Activated CD4-positive, alpha-beta T cell treated with anti-CD3 and anti-CD28 coated beads for 36 hours (primary cell): ENCODE measurements around the gene C6orf136. TPM values are rescaled to one million over a fixed set of nuclear protein-coding genes. Genes with fewer than 3 reads are reported as not detected.

Source experiments
- ATAC-seq: fragments of 200-7000 bp; cut with Tn5 transposase; one replicate; pipeline ENCODE4 v1.10.0; 2021; ENCODE audit warnings: mild to moderate bottlenecking, moderate library complexity
- CTCF ChIA-PET: fragments of 350-600 bp; sonication (Branson Sonifier 250); formaldehyde crosslinking; loops from one replicate; lab custom pipeline; 2021; ENCODE audit warnings: antibody characterized with exemption; lab: Charles Lee
- POLR2A ChIA-PET: fragments of 350-600 bp; sonication (Branson Sonifier 250); formaldehyde crosslinking; loops from one replicate; lab custom pipeline; 2021; ENCODE audit warnings: antibody characterized with exemption, inconsistent platforms; lab: Charles Lee
- DNase-seq: peaks from one replicate; pipeline ENCODE4 v3.0.0-alpha.2; 2020
- H3K27ac Mint-ChIP-seq: one replicate; pipeline ENCODE4 v1.8.0; 2021; ENCODE audit warnings: mixed read lengths
- H3K27me3 Mint-ChIP-seq: one replicate; pipeline ENCODE4 v1.8.0; 2021; ENCODE audit warnings: mixed read lengths
- H3K36me3 Mint-ChIP-seq: one replicate; pipeline ENCODE4 v1.8.0; 2021; ENCODE audit warnings: low read depth, mixed read lengths
- H3K4me1 Mint-ChIP-seq: one replicate; pipeline ENCODE4 v1.8.0; 2021; ENCODE audit warnings: mixed read lengths
- H3K4me3 Mint-ChIP-seq: one replicate; pipeline ENCODE4 v1.8.0; 2021; ENCODE audit warnings: mild to moderate bottlenecking, moderate library complexity, mixed read lengths
- H3K9me3 Mint-ChIP-seq: one replicate; pipeline ENCODE4 v1.8.0; 2021; ENCODE audit warnings: low read depth, mixed read lengths
- intact Hi-C, 2 experiments: fragments of 100-400 bp; cut with DNase I in 1 of 2; cut with micrococcal nuclease in 1 of 2; formaldehyde crosslinking; loops; one replicate each; pipeline versions ENCODE4 v1.14.2 to v1.15.1; 2022 to 2024; cut with DNase I, micrococcal nuclease
- total RNA-seq, 2 experiments: library from RNA; stranded (reverse); gene quantifications; one replicate each; pipeline ENCODE4 v1.2.3, GENCODE V29; 2021

The C6orf136 gene
- total RNA-seq, 2 experiments from 2014 or later = 26.5 to 30.8 TPM

DNA sequence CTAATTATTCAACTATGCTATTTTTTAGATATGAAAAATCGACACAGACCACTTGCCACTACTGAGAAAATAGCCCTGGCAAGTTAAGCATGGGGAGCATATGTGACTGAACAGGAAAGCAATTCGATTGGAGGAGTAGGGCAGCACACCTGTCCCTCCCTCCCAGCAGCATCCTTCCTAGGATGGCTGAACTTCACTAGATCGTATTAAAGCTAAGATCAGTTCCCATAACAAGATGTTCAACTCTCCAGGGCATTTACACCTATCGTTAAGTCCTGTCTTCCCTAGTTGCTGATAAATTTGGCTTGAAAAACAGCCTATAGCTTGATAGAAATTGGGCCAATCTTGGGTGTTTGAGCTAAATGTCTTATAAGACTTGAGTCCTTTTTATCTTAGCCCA, 36.9 kb upstream of the C6orf136 start:
- peaks cover 84% of the 10 kb centered on the region for H3K36me3 Mint-ChIP-seq
- no peak for DNase-seq

DNA sequence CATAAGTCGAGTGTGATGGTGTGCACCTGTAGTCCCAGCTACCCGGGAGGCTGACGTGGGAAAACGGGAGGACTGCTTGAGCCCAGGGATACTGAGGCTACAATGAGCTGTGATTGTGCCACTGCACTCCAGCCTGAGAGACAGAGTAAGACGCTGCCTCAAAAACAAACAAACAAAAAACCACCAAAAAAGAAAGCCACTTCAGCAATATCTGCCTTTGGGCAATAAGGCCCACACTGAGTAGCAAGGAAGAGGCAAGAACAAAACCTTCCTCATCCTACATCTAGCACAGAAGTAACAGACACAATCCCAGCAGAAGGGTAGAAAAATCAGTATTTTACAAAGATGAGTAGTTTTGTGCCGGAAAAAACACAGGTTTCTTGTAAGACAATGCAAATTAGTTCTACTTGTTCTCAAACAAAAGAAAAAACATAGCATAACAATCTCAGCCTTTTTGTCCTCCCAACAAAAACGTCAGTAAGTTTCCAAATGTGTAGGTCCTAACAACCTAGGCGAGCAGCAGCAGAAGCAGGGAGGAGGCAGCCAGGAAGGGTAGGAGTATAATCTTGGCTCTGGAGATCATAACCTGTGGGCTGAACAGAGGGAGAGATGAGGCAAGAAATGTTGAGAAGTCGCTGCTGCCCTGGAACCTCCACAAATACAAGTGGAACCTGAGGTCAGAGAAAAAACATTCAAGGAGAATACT, 35.6 kb upstream of the C6orf136 start:
- POLR2A ChIA-PET = interaction anchor here (1.4 kb wide), 1 partner anchor 21 kb away, joined by 3 read pairs; no protein-coding TSS in a partner anchor
- intact Hi-C loops = loop anchor here (10.0 kb wide), 2 partner anchors 933 to 1053 kb away; partner anchors contain the start of genes ATP6V1G2 (in 1 of the 2), C6orf47 (in 1 of the 2), CSNK2B (in 1 of the 2) and DDX39B (in 1 of the 2)

More for the DNA sequence above, 36.9 kb upstream of the C6orf136 start:
- Mint-ChIP-seq H3K4me3 (no peak overlapping the region), H3K27ac (peak overlapping the region; percentile 7), H3K9me3 (no peaks in the 10 kb centered on the region), H3K27me3 (no peaks in the 10 kb centered on the region), H3K4me1 (peaks cover 61% of the 10 kb centered on the region)
- POLR2A ChIA-PET = interaction anchor here (0.6 to 1.2 kb wide), 2 partner anchors 12 to 172 kb away, joined by 3 to 6 read pairs; no protein-coding TSS in a partner anchor
- intact Hi-C loops = loop anchor here (10.0 kb wide), 2 partner anchors 935 to 1055 kb away; partner anchors contain the start of genes ATP6V1G2 (in 1 of the 2), C6orf47 (in 1 of the 2), CSNK2B (in 1 of the 2) and DDX39B (in 1 of the 2)
- ATAC-seq = no peak
- CTCF ChIA-PET = interaction anchor here (0.5 to 2.4 kb wide), 7 partner anchors 13 to 202 kb away, joined by 3 to 20 read pairs (median 5); no protein-coding TSS in a partner anchor

DNA sequence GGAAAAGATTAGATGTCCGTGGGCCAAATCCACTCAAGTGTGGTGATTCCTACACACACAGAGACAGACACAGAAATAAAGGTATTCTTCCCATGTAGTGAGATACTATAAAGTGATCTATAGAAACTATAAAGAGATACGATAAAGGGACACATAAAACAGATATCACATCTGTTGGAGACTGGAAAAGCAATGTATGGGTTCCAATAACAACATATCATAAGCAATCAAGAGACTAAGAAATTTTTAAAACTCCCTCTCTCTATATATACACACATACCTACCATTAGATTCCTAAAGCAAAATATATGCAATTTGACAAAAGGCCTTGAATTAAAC, 35.1 kb upstream of the C6orf136 start:
- Mint-ChIP-seq H3K36me3 (peaks cover 86% of the 10 kb centered on the region), H3K9me3 (no peaks in the 10 kb centered on the region), H3K27me3 (no peaks in the 10 kb centered on the region), H3K4me1 (peaks cover 59% of the 10 kb centered on the region), H3K4me3 (no peak overlapping the region), H3K27ac (peak overlapping the region; percentile 39)
- ChIA-PET POLR2A (interaction anchor here (1.4 kb wide), 1 partner anchor 21 kb away, joined by 3 read pairs; no protein-coding TSS in a partner anchor), CTCF (interaction anchor here (0.7 to 3.8 kb wide), 7 partner anchors 8 to 130 kb away, joined by 3 to 39 read pairs (median 7); no protein-coding TSS in a partner anchor)
- ATAC-seq (no peak), DNase-seq (no peak)
- intact Hi-C loops = loop anchor here (1.0 to 10.0 kb wide), 4 partner anchors 15 to 1053 kb away; partner anchors contain the start of genes ATP6V1G2 (in 1 of the 2), C6orf47 (in 1 of the 2), CSNK2B (in 1 of the 2) and DDX39B (in 1 of the 2)

More for the DNA sequence above, 35.6 kb upstream of the C6orf136 start:
- H3K9me3 Mint-ChIP-seq = no peaks in the 10 kb centered on the region
- H3K27ac Mint-ChIP-seq = peak overlapping the region; percentile 39
- peaks cover 59% of the 10 kb centered on the region for H3K4me1 Mint-ChIP-seq
- no peak overlapping the region for H3K4me3 Mint-ChIP-seq
- peaks cover 86% of the 10 kb centered on the region for H3K36me3 Mint-ChIP-seq
- H3K27me3 Mint-ChIP-seq = no peaks in the 10 kb centered on the region
- CTCF ChIA-PET = interaction anchor here (0.6 to 2.4 kb wide), 9 partner anchors 9 to 129 kb away, joined by 3 to 20 read pairs (median 4); no protein-coding TSS in a partner anchor
- ATAC-seq = no peak
- no peak for DNase-seq

DNA sequence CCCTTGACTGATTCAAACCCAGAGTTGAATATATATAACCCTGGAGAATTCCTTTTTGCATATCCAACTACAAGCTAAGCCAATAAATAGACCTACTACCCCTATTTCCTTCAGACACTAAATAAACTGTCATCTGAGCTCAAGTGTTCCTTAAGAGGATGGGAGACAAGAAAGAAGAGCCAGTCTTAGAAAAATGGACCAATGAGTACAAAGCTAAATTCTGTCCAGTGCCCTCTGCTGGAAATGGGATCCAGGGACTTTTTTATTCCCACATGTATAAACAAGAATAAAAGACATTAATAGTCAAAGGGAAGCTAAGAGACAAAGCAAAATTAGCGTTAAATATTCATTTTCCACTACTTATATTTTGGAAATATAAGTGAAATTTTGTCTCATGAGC, 34.7 kb upstream of the C6orf136 start:
- Mint-ChIP-seq H3K36me3 (peaks cover 87% of the 10 kb centered on the region), H3K4me3 (no peak overlapping the region), H3K27me3 (no peaks in the 10 kb centered on the region), H3K4me1 (peaks cover 59% of the 10 kb centered on the region), H3K9me3 (no peaks in the 10 kb centered on the region), H3K27ac (peak overlapping the region; percentile 39)
- POLR2A ChIA-PET = interaction anchor here (1.4 to 1.9 kb wide), 2 partner anchors 22 to 105 kb away, joined by 3 to 9 read pairs; partner anchors contain the start of gene MDC1
- CTCF ChIA-PET = interaction anchor here (0.5 to 3.8 kb wide), 10 partner anchors 8 to 588 kb away, joined by 3 to 39 read pairs (median 6); no protein-coding TSS in a partner anchor
- intact Hi-C loops = loop anchor here (1.0 to 10.0 kb wide), 4 partner anchors 15 to 1053 kb away; partner anchors contain the start of genes ATP6V1G2 (in 1 of the 2), C6orf47 (in 1 of the 2), CSNK2B (in 1 of the 2) and DDX39B (in 1 of the 2)
- DNase-seq = no peak
- no peak for ATAC-seq

DNA sequence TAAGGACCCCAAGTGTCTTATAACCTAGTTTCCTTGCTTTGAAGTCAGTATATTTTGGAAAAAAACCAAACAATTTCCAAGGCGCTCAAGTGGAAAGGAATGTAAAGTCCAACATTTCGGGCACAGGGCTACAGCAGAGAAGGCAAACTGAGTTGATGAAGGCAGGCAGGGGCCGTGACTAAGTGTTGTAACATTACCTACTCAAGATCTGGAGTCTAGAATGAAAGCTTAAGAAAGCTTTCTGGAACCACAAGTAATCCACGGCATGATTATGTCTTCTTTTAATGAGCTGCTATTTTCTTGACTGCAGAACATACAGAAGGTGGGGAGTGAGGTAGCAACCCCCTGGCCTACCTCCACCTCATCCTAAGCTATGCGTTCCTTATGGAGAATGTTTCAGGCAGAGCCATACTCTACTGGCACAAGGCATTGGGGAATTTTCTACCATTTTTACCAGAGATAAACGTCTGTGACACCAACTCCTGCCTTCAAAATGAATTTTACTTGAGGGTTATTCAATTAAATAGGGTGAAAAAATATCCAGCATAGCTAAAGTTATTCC, 34.2 kb upstream of the C6orf136 start:
- peak overlapping the region; percentile 97 for H3K4me3 Mint-ChIP-seq

DNA sequence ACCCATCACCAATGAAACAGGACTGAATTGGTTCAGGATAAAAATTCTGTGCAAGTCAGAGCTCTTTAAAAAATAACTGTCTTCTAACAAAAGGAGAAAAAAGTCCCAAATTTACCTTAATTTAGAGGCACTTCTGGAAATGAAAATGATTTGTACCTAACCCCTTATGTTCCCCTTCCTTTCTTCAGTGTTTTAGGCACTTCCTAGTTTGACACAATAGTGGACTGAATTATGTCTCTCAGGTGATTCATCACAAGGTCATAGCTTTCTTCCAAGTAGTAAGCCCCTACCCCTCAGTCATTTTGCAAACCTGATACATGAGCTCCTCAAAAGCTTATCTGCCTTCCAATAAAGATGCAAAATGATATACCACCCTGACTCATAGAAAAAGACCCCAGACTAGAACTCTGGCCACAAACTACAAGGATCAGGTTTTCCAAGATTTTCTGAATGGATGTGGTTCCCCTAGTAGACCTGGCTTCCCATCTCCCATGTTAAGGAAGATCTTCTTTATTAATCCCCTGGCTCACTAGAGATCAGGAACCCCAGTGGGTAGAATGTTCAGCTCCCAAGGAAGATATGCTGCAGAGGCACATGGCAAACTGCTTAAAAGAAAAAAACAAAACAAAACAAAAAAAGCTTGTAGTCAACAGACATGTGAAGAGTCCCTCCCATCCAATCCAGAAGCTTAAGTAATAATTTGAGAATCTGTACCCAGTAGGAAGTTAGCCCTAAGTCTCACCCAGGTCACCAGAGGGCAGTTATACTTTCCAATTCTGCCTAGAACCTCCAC, 33.5 kb upstream of the C6orf136 start:
- H3K27ac Mint-ChIP-seq = peak overlapping the region; percentile 98
- ChIA-PET CTCF (interaction anchor here (0.6 to 3.8 kb wide), 22 partner anchors 9 to 457 kb away, joined by 3 to 39 read pairs (median 4); no protein-coding TSS in a partner anchor), POLR2A (interaction anchor here (0.6 to 1.9 kb wide), 12 partner anchors 17 to 959 kb away, joined by 3 to 13 read pairs (median 3); partner anchors contain the start of genes ABCF1, DHX16, LTA and MDC1)
- DNase-seq (no peak), ATAC-seq (no peak)
- H3K4me3 Mint-ChIP-seq = peak overlapping the region; percentile 97
- intact Hi-C loops = loop anchor here (2.0 to 10.0 kb wide), 5 partner anchors 17 to 1051 kb away; partner anchors contain the start of genes ATP6V1G2 (in 1 of the 2), C6orf47 (in 1 of the 2), CSNK2B (in 1 of the 2) and DDX39B (in 1 of the 2)
- peaks cover 83% of the 10 kb centered on the region for H3K36me3 Mint-ChIP-seq
- no peaks in the 10 kb centered on the region for H3K9me3 Mint-ChIP-seq
- peaks cover 53% of the 10 kb centered on the region for H3K4me1 Mint-ChIP-seq
- no peaks in the 10 kb centered on the region for H3K27me3 Mint-ChIP-seq

More for the DNA sequence above, 34.2 kb upstream of the C6orf136 start:
- H3K27me3 Mint-ChIP-seq = no peaks in the 10 kb centered on the region
- CTCF ChIA-PET = interaction anchor here (0.5 to 3.8 kb wide), 23 partner anchors 9 to 587 kb away, joined by 3 to 39 read pairs (median 4); no protein-coding TSS in a partner anchor
- H3K36me3 Mint-ChIP-seq = peaks cover 83% of the 10 kb centered on the region
- H3K4me1 Mint-ChIP-seq = peaks cover 54% of the 10 kb centered on the region
- DNase-seq = no peak
- H3K9me3 Mint-ChIP-seq = no peaks in the 10 kb centered on the region
- POLR2A ChIA-PET = interaction anchor here (0.7 to 1.9 kb wide), 8 partner anchors 16 to 120 kb away, joined by 3 to 13 read pairs (median 5); partner anchors contain the start of genes ABCF1, DHX16 and MDC1
- H3K27ac Mint-ChIP-seq = peak overlapping the region; percentile 98
- ATAC-seq = no peak
- intact Hi-C loops = loop anchor here (1.0 to 10.0 kb wide), 4 partner anchors 16 to 1052 kb away; partner anchors contain the start of genes ATP6V1G2 (in 1 of the 2), C6orf47 (in 1 of the 2), CSNK2B (in 1 of the 2) and DDX39B (in 1 of the 2)

DNA sequence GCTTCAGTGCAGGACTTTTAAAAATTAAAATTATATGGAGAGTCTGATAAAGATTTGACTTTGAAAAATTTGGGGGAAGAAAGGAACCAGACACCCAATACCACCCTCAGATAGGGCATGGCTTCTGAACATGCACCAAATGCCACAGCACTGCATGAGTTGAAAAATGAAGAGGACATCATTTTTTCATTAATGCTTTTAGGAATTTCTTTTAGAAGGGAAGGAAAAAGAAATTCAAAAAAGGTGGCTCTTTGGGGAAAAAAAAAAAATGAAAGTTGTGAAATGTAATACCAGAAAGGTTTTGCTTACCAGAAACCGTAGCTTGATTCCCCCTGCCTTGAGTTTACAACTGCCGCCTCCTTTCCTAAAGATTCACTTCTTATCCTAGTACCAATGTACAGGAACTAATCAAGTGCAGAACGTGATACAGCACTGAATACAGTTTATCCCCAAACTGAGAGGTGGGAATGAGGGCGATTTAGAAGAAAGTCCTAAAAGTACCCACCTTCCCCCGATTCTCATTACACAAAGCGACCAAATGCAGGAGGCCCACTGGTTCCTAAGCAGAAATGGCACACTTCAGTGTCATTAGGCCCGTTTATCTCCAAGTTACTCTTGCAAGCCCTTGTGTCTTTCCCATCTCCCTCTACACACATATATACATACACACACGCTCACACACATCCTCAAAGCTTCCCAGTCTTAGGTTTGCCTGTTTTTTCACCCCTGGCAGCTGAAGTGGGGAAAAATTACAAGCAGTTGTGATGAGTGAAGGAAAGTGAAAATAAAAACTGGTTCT, 32.7 kb upstream of the C6orf136 start:
- ChIA-PET CTCF (interaction anchor here (0.7 to 3.8 kb wide), 20 partner anchors 16 to 900 kb away, joined by 3 to 39 read pairs (median 4); partner anchors contain the start of gene MDC1), POLR2A (interaction anchor here (0.6 to 2.1 kb wide), 21 partner anchors 12 to 1050 kb away, joined by 3 to 28 read pairs (median 6); partner anchors contain the start of genes ABCF1, C6orf136, DDX39B and GNL1)

DNA sequence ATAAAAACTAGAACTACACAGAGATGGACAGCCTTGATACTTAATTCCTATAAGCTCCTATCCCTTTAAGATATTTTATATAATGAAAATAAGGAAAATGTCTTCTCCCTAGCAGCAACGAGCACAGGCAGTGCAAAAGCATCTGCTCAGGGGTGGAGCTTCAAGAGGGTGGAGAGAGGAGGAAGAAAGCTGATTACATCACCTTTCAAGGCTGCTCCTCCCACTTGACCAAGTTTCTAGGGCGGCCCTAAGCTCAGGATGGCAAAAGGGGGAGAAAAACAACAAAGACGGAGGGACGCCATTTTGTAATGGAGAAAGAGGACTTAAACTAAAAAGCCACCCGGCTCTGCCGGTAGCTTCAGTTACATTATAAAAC, 32.1 kb upstream of the C6orf136 start:
- Mint-ChIP-seq H3K27ac (peak overlapping the region; percentile 98), H3K4me1 (peaks cover 51% of the 10 kb centered on the region), H3K27me3 (no peaks in the 10 kb centered on the region), H3K9me3 (no peaks in the 10 kb centered on the region), H3K36me3 (peaks cover 83% of the 10 kb centered on the region), H3K4me3 (peak overlapping the region; percentile 97)
- POLR2A ChIA-PET = interaction anchor here (0.6 to 2.1 kb wide), 19 partner anchors 11 to 1050 kb away, joined by 3 to 28 read pairs (median 4); partner anchors contain the start of genes ABCF1, C6orf136, DDX39B and GNL1
- CTCF ChIA-PET = interaction anchor here (0.6 to 3.8 kb wide), 17 partner anchors 17 to 899 kb away, joined by 3 to 39 read pairs (median 4); partner anchors contain the start of gene MDC1
- DNase-seq (peak; percentile 89), ATAC-seq (peak; percentile 66)
- intact Hi-C loops = loop anchor here (2.0 to 10.0 kb wide), 8 partner anchors 58 to 1050 kb away; partner anchors contain the start of genes ATP6V1G2 (in 1 of the 2), C6orf47 (in 1 of the 2), CSNK2B (in 1 of the 2) and DDX39B (in 1 of the 2)

More for the DNA sequence above, 32.7 kb upstream of the C6orf136 start:
- DNase-seq (no peak), ATAC-seq (no peak)
- Mint-ChIP-seq H3K27me3 (no peaks in the 10 kb centered on the region), H3K27ac (peak overlapping the region; percentile 98), H3K4me1 (peaks cover 51% of the 10 kb centered on the region), H3K9me3 (no peaks in the 10 kb centered on the region), H3K36me3 (peaks cover 83% of the 10 kb centered on the region), H3K4me3 (peak overlapping the region; percentile 97)
- intact Hi-C loops = loop anchor here (2.0 to 10.0 kb wide), 4 partner anchors 59 to 1051 kb away; partner anchors contain the start of genes ATP6V1G2 (in 1 of the 2), C6orf47 (in 1 of the 2), CSNK2B (in 1 of the 2) and DDX39B (in 1 of the 2)
